ENCODE data around the gene FARP1. TPM values are rescaled to one million over a fixed set of nuclear protein-coding genes. Genes with fewer than 3 reads are reported as not detected.

FARP1 gene
- total RNA-seq, 1 donor from 2014 or later, result 86.7 TPM

GRCh38 chr13:98309569-98310335, 166.9 kb downstream of the FARP1 start:
- no peak for DNase-seq

- DNase-seq, result no peak
Measured at GRCh38 chr13:98310485-98311199, 167.7 kb downstream of the FARP1 start.

GRCh38 chr13:98311200-98311548, 168.3 kb downstream of the FARP1 start:
- DNase-seq, result no peak

GRCh38 chr13:98312606-98313005, 169.7 kb downstream of the FARP1 start:
- DNase-seq, result no peak

- DNase-seq, result no peak
Measured at GRCh38 chr13:98313023-98313921, 170.4 kb downstream of the FARP1 start.

GRCh38 chr13:98313922-98314292, 171.0 kb downstream of the FARP1 start:
- no peak for DNase-seq

GRCh38 chr13:98315466-98315865, 172.6 kb downstream of the FARP1 start:
- DNase-seq, result peak; percentile 46

- DNase-seq, result no peak
Measured at GRCh38 chr13:98315902-98316301, 173.0 kb downstream of the FARP1 start.

- no peak for DNase-seq
Measured at GRCh38 chr13:98317573-98318171, 174.8 kb downstream of the FARP1 start.

- no peak for DNase-seq
Measured at GRCh38 chr13:98318263-98318878, 175.5 kb downstream of the FARP1 start.

- DNase-seq, result no peak
Measured at GRCh38 chr13:98320561-98321105, 177.7 kb downstream of the FARP1 start.

GRCh38 chr13:98321395-98321794, 178.5 kb downstream of the FARP1 start:
- DNase-seq, result no peak

- no peak for DNase-seq
Measured at GRCh38 chr13:98322091-98322718, 179.3 kb downstream of the FARP1 start.

- no peak for DNase-seq
Measured at GRCh38 chr13:98324105-98324504, 181.2 kb downstream of the FARP1 start.

- no peak for DNase-seq
Measured at GRCh38 chr13:98325724-98326123, 182.8 kb downstream of the FARP1 start.

GRCh38 chr13:98326291-98326690, 183.4 kb downstream of the FARP1 start:
- no peak for DNase-seq

- no peak for DNase-seq
Measured at GRCh38 chr13:98327371-98328270, 184.7 kb downstream of the FARP1 start.

- no peak for DNase-seq
Measured at GRCh38 chr13:98328511-98328910, 185.6 kb downstream of the FARP1 start.

- DNase-seq, result no peak
Measured at GRCh38 chr13:98332222-98332621, 189.3 kb downstream of the FARP1 start.

- DNase-seq, result no peak
Measured at GRCh38 chr13:98332691-98333090, 189.8 kb downstream of the FARP1 start.

Data from occipital lobe (tissue), 2 donors.